ENCODE results near the gene COL9A3. TPM values are rescaled to one million over a fixed set of nuclear protein-coding genes. Genes with fewer than 3 reads are reported as not detected.

COL9A3 gene
- total and polyA plus RNA-seq, 2 of the 8 experiments (the other 6 are each of a cell fraction or from before 2014, with no cell fraction given) = 21.7 to 80.1 TPM

DNA sequence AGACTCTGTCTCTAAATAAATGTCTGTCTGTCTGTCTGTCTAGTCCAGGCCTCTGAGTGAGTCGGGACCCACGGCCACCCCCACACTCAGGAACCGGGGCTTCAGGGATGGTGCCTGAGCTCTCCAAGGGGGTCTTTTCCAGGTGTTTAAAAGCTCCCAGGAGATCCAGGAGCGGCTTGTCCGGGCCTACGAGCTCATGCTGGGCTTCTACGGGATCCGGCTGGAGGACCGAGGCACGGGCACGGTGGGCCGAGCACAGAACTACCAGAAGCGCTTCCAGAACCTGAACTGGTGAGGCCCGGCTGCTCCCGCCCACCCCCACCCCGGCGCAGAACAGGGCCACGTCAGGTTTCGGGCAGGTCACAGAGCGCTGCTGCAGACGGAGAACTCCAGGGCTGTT lies 5.5 kb upstream of the COL9A3 start:
- Histone ChIP-seq H3K4ac (replicated peaks; ENCODE audit: insufficient read length, low read depth, low read length) (no peak overlapping the region), H2BK15ac (ENCODE audit: low read length) (no peak overlapping the region), H3K4me1 (replicated peaks in 1 of 4; ENCODE audit: control insufficient read depth in 3 of 4, insufficient read depth in 4 of 4, low read length in 3 of 4) (peaks cover 0 to 11% (median 8%) of the 10 kb centered on the region in 4 experiments; a peak in 5 of 7 replicates), H2AFZ (ENCODE audit: low read length) (no peak overlapping the region), H4K5ac (ENCODE audit: insufficient read length, low read depth, low read length) (no peak overlapping the region), H3K9ac (replicated peaks in 1 of 4; ENCODE audit: extremely low read depth in 1 of 4, low read depth in 3 of 4, low read length in 3 of 4) (no peak overlapping the region), H3K4me3 (ENCODE audit: extremely low read depth in 1 of 4, insufficient read depth in 2 of 4, low read depth in 3 of 4, low read length in 4 of 4) (no peak overlapping the region), H3K9me3 (ENCODE audit: insufficient read depth in 2 of 2, low read depth in 1 of 2, low read length in 1 of 2) (no peaks in the 10 kb centered on the region), H3K14ac (ENCODE audit: insufficient read length) (no peak overlapping the region), H3K4me2 (ENCODE audit: insufficient read depth in 1 of 2, low read depth in 2 of 2, low read length in 2 of 2) (no peak overlapping the region), H3K23ac (ENCODE audit: insufficient read length) (no peak overlapping the region), H3K36me3 (ENCODE audit: control insufficient read depth in 2 of 4, insufficient read depth in 4 of 4, low read length in 3 of 4) (peaks cover 0 to 20% (median 9%) of the 10 kb centered on the region in 4 experiments; a peak in 4 of 8 replicates), H4K20me1 (replicated peaks in 1 of 2; ENCODE audit: control insufficient read depth in 1 of 2, insufficient read depth in 2 of 2, low read length in 2 of 2) (peaks cover 4 to 16% of the 10 kb centered on the region in 2 experiments), H2BK12ac (ENCODE audit: low read depth, low read length) (no peak overlapping the region), H3K79me1 (ENCODE audit: low read depth, low read length) (no peaks in the 10 kb centered on the region), H3K18ac (ENCODE audit: extremely low read depth, low read length) (no peak overlapping the region), H4K8ac (ENCODE audit: extremely low read depth, insufficient read depth, low read length) (no peak overlapping the region), H3K79me2 (ENCODE audit: control insufficient read depth in 1 of 2, insufficient read depth in 2 of 2, low read length in 2 of 2) (no peaks in the 10 kb centered on the region), H3K56ac (replicated peaks; ENCODE audit: insufficient read length, low read depth, low read length) (no peak overlapping the region), H2AK5ac (ENCODE audit: low read depth, low read length) (no peak overlapping the region), H2BK5ac (ENCODE audit: low read depth, low read length) (no peak overlapping the region), H3K23me2 (ENCODE audit: low read depth, low read length) (peaks cover 8% of the 10 kb centered on the region), H2BK20ac (ENCODE audit: low read length) (no peak overlapping the region), H3K27me3 (replicated peaks in 1 of 4; ENCODE audit: control insufficient read depth in 3 of 4, extremely low read depth in 1 of 4, insufficient read depth in 3 of 4, low read length in 3 of 4) (peaks cover 0 to 1% (median 0%) of the 10 kb centered on the region in 4 experiments; a peak in 2 of 7 replicates), H2BK120ac (replicated peaks; ENCODE audit: low read depth, low read length) (no peak overlapping the region), H3K27ac (ENCODE audit: low read depth, low read length) (no peak overlapping the region), H4K91ac (replicated peaks; ENCODE audit: insufficient read length, low read length) (no peak overlapping the region)
- DNase-seq (ENCODE audit: low read depth in 1 of 2, low spot score in 2 of 2) (no peak), FAIRE-seq (no peak)
- POLR2A ChIA-PET (ENCODE audit: partially characterized antibody) = no interaction called here
- TF ChIP-seq SP1 (IDR thresholded peaks at IDR 0.05; ENCODE audit: low read depth, low read length) (no peak), EZH2 (IDR thresholded peaks at IDR 0.05; ENCODE audit: low read depth, low read length, severe bottlenecking) (no peak), TBP (IDR thresholded peaks at IDR 0.05; ENCODE audit: low read depth, low read length) (no peak), SUZ12 (IDR thresholded peaks at IDR 0.05; ENCODE audit: low read length) (no peak), NRF1 (IDR thresholded peaks at IDR 0.05; ENCODE audit: low read depth, low read length) (no peak), KDM4A (IDR thresholded peaks at IDR 0.05; ENCODE audit: low read depth, low read length, severe bottlenecking) (no peak)
- TF ChIP-seq, protein P1, sequence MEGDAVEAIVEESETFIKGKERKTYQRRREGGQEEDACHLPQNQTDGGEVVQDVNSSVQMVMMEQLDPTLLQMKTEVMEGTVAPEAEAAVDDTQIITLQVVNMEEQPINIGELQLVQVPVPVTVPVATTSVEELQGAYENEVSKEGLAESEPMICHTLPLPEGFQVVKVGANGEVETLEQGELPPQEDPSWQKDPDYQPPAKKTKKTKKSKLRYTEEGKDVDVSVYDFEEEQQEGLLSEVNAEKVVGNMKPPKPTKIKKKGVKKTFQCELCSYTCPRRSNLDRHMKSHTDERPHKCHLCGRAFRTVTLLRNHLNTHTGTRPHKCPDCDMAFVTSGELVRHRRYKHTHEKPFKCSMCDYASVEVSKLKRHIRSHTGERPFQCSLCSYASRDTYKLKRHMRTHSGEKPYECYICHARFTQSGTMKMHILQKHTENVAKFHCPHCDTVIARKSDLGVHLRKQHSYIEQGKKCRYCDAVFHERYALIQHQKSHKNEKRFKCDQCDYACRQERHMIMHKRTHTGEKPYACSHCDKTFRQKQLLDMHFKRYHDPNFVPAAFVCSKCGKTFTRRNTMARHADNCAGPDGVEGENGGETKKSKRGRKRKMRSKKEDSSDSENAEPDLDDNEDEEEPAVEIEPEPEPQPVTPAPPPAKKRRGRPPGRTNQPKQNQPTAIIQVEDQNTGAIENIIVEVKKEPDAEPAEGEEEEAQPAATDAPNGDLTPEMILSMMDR (IDR thresholded peaks at IDR 0.05; ENCODE audit: control extremely low read depth in 1 of 3, insufficient read depth in 1 of 3, low read depth in 1 of 3, low read length in 3 of 3) = no peak
- CTCF ChIA-PET (ENCODE audit: partially characterized antibody) = interaction anchor here (1.3 to 1.9 kb wide), 2 partner anchors 11 to 20 kb away, joined by 4 to 8 read pairs; no protein-coding TSS in a partner anchor
- WGBS, 2 experiments (ENCODE audit: extremely low coverage in 1 of 2, insufficient coverage in 1 of 2, insufficient read length in 1 of 2, insufficient replicate concordance in 2 of 2, low coverage in 1 of 2, low lambda C conversion rate in 2 of 2, missing lambda C conversion rate in 1 of 2) = 93% methylated on average over 20 of the region's 21 CpGs; no CpG with 5 or more reads in 1 of the 2 experiments

All from H1 (cell line).